Fibroblast of the aortic adventitia (primary cell): ENCODE data around the gene DCLK1. TPM values are rescaled to one million over a fixed set of nuclear protein-coding genes. Genes with fewer than 3 reads are reported as not detected.

Experiments
- DNase-seq: peaks from one replicate; pipeline ENCODE4 v3.0.0-alpha.2; 2010; ENCODE audit warnings: low read depth
- H3K4me3 ChIP-seq: 2 replicates; pipeline ENCODE4 v1.5.1; 2011; ENCODE audit warnings: low read depth, mild to moderate bottlenecking, control low read depth, low read length, moderate library complexity
- total RNA-seq: library from RNA; depleted of rRNA; stranded (reverse); fragments of >200 nt; gene quantifications from 2 replicates; pipeline ENCODE4 v1.2.3, GENCODE V29; 2012; ENCODE audit warnings: low replicate concordance
- TF ChIP-seq, protein P1 (sequence below): IDR thresholded peaks from 2 replicates; pipeline ENCODE4 v1.5.1; 2011; ENCODE audit warnings: mild to moderate bottlenecking, low read length, control low read depth, inconsistent platforms; ENCODE audit not compliant: insufficient read depth

The DCLK1 gene
- total RNA-seq, 1 donor = 80.0 TPM

GRCh38 chr13:35936246-35936978 is 194.8 kb downstream of the DCLK1 start:
- TF ChIP-seq, protein P1, sequence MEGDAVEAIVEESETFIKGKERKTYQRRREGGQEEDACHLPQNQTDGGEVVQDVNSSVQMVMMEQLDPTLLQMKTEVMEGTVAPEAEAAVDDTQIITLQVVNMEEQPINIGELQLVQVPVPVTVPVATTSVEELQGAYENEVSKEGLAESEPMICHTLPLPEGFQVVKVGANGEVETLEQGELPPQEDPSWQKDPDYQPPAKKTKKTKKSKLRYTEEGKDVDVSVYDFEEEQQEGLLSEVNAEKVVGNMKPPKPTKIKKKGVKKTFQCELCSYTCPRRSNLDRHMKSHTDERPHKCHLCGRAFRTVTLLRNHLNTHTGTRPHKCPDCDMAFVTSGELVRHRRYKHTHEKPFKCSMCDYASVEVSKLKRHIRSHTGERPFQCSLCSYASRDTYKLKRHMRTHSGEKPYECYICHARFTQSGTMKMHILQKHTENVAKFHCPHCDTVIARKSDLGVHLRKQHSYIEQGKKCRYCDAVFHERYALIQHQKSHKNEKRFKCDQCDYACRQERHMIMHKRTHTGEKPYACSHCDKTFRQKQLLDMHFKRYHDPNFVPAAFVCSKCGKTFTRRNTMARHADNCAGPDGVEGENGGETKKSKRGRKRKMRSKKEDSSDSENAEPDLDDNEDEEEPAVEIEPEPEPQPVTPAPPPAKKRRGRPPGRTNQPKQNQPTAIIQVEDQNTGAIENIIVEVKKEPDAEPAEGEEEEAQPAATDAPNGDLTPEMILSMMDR = no peak
- no peak overlapping the region for H3K4me3 ChIP-seq
- DNase-seq = no peak

- peak; percentile 38 for DNase-seq
- TF ChIP-seq, protein P1 = no peak
Measured at GRCh38 chr13:35930665-35931631, 200.2 kb downstream of the DCLK1 start.

GRCh38 chr13:35927567-35928021 is 203.6 kb downstream of the DCLK1 start:
- TF ChIP-seq, protein P1 = no peak
- peak; percentile 91 for DNase-seq
- H3K4me3 ChIP-seq = no peak overlapping the region

More at GRCh38 chr13:35930665-35931631, 200.2 kb downstream of the DCLK1 start:
- H3K4me3 ChIP-seq = no peak overlapping the region

DNA sequence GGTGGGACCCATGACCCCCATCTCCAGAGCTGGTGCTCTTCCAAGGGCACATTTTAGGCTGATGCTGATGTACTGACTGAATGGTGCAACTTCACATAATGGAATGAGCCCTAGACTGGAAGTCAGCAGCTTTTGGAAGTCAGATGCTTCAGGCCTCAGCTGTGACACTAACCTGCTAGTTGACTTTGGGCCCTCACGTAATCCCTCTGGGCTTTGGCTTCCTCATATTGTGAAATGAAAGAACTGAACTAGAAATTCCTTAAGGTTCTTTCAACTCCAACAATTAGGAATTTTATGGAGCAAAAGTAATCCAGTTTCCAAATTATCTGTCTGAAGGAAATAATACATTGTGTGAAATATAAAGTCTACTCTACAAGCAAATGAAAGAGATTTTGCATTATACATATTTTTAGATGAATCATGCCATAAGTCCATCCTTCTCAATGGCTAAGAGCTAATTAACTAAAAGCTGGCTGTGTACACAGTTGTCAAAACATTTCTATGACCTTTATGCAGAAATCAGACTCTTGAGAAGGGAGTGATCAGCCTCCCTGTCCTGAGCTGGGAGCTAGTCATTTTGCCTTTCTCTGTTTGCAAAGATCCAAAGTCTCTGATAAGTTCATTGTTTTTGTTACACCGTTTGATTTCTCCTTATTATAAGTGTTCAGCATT is 204.2 kb downstream of the DCLK1 start:
- no peak overlapping the region for H3K4me3 ChIP-seq
- peak; percentile 28 for DNase-seq
- TF ChIP-seq, protein P1 = no peak

- no peak overlapping the region for H3K4me3 ChIP-seq
- TF ChIP-seq, protein P1 = no peak
- DNase-seq = no peak
Measured at GRCh38 chr13:35925669-35926068, 205.5 kb downstream of the DCLK1 start.

- DNase-seq = peak; percentile 55
- H3K4me3 ChIP-seq = no peak overlapping the region
- TF ChIP-seq, protein P1 = no peak
Measured at GRCh38 chr13:35923347-35923746, 207.8 kb downstream of the DCLK1 start.
